Heart left ventricle (tissue), 16 donors: ENCODE data around the gene ADAMTSL5. TPM values are rescaled to one million over a fixed set of nuclear protein-coding genes. Genes with fewer than 3 reads are reported as not detected.
A peak's percentile ranks its signal among the peaks of the same experiment; 100 is the strongest.

Experiments
- ATAC-seq, 4 donors: fragments of 200-7000 bp; cut with Tn5 transposase; one replicate each; pipeline ENCODE4 v1.9.1; 2020 to 2022; ENCODE audit warnings: moderate library complexity in 4 of 4, mild to moderate bottlenecking in 3 of 4, moderate number of reproducible peaks in 1 of 4
- DNase-seq, 5 donors: peaks; one replicate each; pipeline ENCODE4 v3.0.0-alpha.2; 2020
- H3K27ac ChIP-seq, 12 donors: fragments of 200-600 bp; sonication (generic) in 4 of 12; one replicate each; pipeline versions ENCODE4 v1.5.0 to v1.8.0; 2016 to 2022; ENCODE audit warnings: mild to moderate bottlenecking in 2 of 12
- H3K27me3 ChIP-seq, 9 donors: fragments of 200-600 bp; sonication (generic) in 2 of 9; one replicate each; pipeline versions ENCODE4 v1.5.1 to v1.8.0; 2016 to 2022; ENCODE audit warnings: mild to moderate bottlenecking in 3 of 9
- H3K36me3 ChIP-seq, 9 donors: fragments of 200-600 bp; sonication (generic) in 2 of 9; one replicate each; pipeline versions ENCODE4 v1.5.0 to v1.8.0; 2018 to 2022; ENCODE audit warnings: mild to moderate bottlenecking in 2 of 9
- H3K4me1 ChIP-seq, 12 donors: fragments of 200-600 bp; sonication (generic) in 4 of 12; one replicate each; pipeline versions ENCODE4 v1.5.0 to v1.8.0; 2016 to 2022; ENCODE audit warnings: mild to moderate bottlenecking in 3 of 12
- H3K4me3 ChIP-seq, 12 donors: fragments of 200-600 bp; sonication (generic) in 4 of 12; one replicate each; pipeline versions ENCODE4 v1.5.0 to v1.8.0; 2017 to 2022; ENCODE audit warnings: mild to moderate bottlenecking in 9 of 12, moderate library complexity in 4 of 12
- H3K9me3 ChIP-seq, 12 donors: fragments of 200-600 bp; sonication (generic) in 4 of 12; one replicate each; pipeline versions ENCODE4 v1.5.0 to v1.8.0; 2016 to 2022; ENCODE audit warnings: mild to moderate bottlenecking in 1 of 12
- CTCF ChIP-seq, 12 donors: fragments of 200-600 bp; sonication (generic) in 4 of 12; IDR thresholded peaks; one replicate each; pipeline versions ENCODE4 v1.5.0 to v1.8.0; 2018 to 2022; ENCODE audit warnings: antibody characterized with exemption in 12 of 12, mild to moderate bottlenecking in 5 of 12
- POLR2A ChIP-seq, 2 donors: fragments of 450-650 bp; IDR thresholded peaks; one replicate each; pipeline ENCODE4 v1.6.1; 2017; ENCODE audit warnings: antibody characterized with exemption in 2 of 2, mild to moderate bottlenecking in 2 of 2, moderate library complexity in 2 of 2
- WGBS, 4 donors: extraction: QIAGEN DNeasy Blood & Tissue Kit in 2 of 4; methylation state at CpG; one replicate each; pipeline versions ENCODE4 v1.1.5 to v1.1.7; 2013 to 2018; 5-methylcytosine and 5-hydroxymethylcytosine counted together
- intact Hi-C, 10 donors: fragments of 100-400 bp; cut with DNase I; formaldehyde crosslinking; loops; one replicate each; pipeline versions ENCODE4 v1.11.1 to v1.14.2; 2022
- polyA plus RNA-seq, 2 donors: library from polyadenylated mRNA; stranded (reverse); fragments of 200-250 nt; gene quantifications; one replicate each; pipeline ENCODE4 v1.2.3, GENCODE V29; 2013
- total RNA-seq, 9 donors: library from RNA; depleted of rRNA in 2 of 9; stranded (reverse); fragments of >200 nt in 2 of 9; fragmentation: NEBNext Ultra II Directional in 3 of 9; extraction: Animal tissue kit (Norgen Biotek cat#: 25700) in 3 of 9; gene quantifications; one replicate each; pipeline versions ENCODE4 v1.1.0 to v1.2.4, GENCODE V29; 2016 to 2023
- donor health status: ischemic (EF 13 %, LVEDD 7.1; RV severe dilation, severe dysfunction).
- donor health status: healthy with polysubstance abuse.
- donor health status: DM: no; HTN: yes; CAD: no.
- donor health status: DM: no; HTN: no; CAD: no.
- donor health status: ischemic (EF 25% LVEDD 6.9; RV normal size, moderate dysfunction).
- donor health status: ischemic (EF 25% LVEDD 5.7; RV mildly dilated, moderate dysfunction).
- donor health status: healthy.
- donor health status: DM: yes; HTN: yes; CAD: no.
- donor health status: ischemic (EF 35%, LVEDD 5.7; RV mildly dilated, moderate dysfunction).
- donor health status: nonischemic (EF 11% LVEDD 7.7; RV severe dilation, severe dysfunction).
- donor health status: DM: yes; HTN: yes; CAD: no.
- donor health status: PGD.
- donor health status: ischemic (EF 29% LVEDD 5.4; RV normal size, mild dysfunction).
- donor health status: nonischemic (EF 23%, LVEDD 6.1; RV moderate dilation, normal function).

The ADAMTSL5 gene
- total and polyA plus RNA-seq, 11 donors: 20.8 to 53.6 (median 30.2) TPM

GRCh38 chr19:1523412-1524286, 10.8 kb upstream of the ADAMTSL5 start, which contains the start of gene PLK5:
PLK5 (plus strand) TSS chr19:1524077; CDS start chr19:1526997, 2,920 bp downstream.
- Histone ChIP-seq H3K27me3 (peaks cover 7 to 59% (median 32%) of the 10 kb centered on the region in 9 donors), H3K4me1 (peaks cover 0 to 20% (median 0%) of the 10 kb centered on the region in 12 donors), H3K36me3 (no peaks in the 10 kb centered on the region), H3K4me3 (peak within 1 kb of the TSS in 7 of 12 donors; percentile 3 to 51 (median 19)), H3K27ac (no peak within 1 kb of the TSS), H3K9me3 (no peaks in the 10 kb centered on the region)
- 9 to 19% (median 13%) methylated on average over 30 to 92 of the region's 92 CpGs for WGBS, 4 donors
- no peak for DNase-seq
- ATAC-seq: no peak
- TF ChIP-seq CTCF (IDR thresholded peaks at IDR 0.05): peak in 2 of 12 donors; percentile 10 to 19
- TF ChIP-seq POLR2A (IDR thresholded peaks at IDR 0.05): no peak
- intact Hi-C loops: loop anchor here in 2 of 10 donors (10.0 kb wide), 1 partner anchor 239 kb away; the partner anchor contains the start of gene EFNA2 (in 2 of the 2)

- Histone ChIP-seq H3K9me3 (no peaks in the 10 kb centered on the region), H3K27me3 (peaks cover 7 to 54% (median 32%) of the 10 kb centered on the region in 9 donors), H3K27ac (no peak overlapping the region), H3K4me3 (no peak overlapping the region), H3K4me1 (peaks cover 0 to 20% (median 0%) of the 10 kb centered on the region in 12 donors), H3K36me3 (no peaks in the 10 kb centered on the region)
- intact Hi-C loops: loop anchor here in 2 of 10 donors (10.0 kb wide), 1 partner anchor 238 kb away; the partner anchor contains the start of gene EFNA2 (in 2 of the 2)
- no peak for DNase-seq
- TF ChIP-seq POLR2A (IDR thresholded peaks at IDR 0.05): no peak
- no peak for TF ChIP-seq CTCF (IDR thresholded peaks at IDR 0.05)
- WGBS, 4 donors: 73 to 82% (median 80%) methylated on average over 7 to 18 of the region's 18 CpGs
- ATAC-seq: no peak
Measured at GRCh38 chr19:1522838-1523237, 10.0 kb upstream of the ADAMTSL5 start.

GRCh38 chr19:1522061-1522460, 9.2 kb upstream of the ADAMTSL5 start:
- H3K4me3 ChIP-seq: no peak overlapping the region
- H3K27me3 ChIP-seq: peaks cover 7 to 46% (median 31%) of the 10 kb centered on the region in 9 donors
- 53 to 66% (median 58%) methylated on average over 10 of the region's 10 CpGs for WGBS, 4 donors
- H3K4me1 ChIP-seq: peaks cover 0 to 20% (median 0%) of the 10 kb centered on the region in 12 donors
- no peaks in the 10 kb centered on the region for H3K9me3 ChIP-seq
- no peak for DNase-seq
- ATAC-seq: peak in 2 of 4 donors; percentile 10 to 20
- TF ChIP-seq POLR2A (IDR thresholded peaks at IDR 0.05): no peak
- no peak for TF ChIP-seq CTCF (IDR thresholded peaks at IDR 0.05)
- peak overlapping the region in 3 of 12 donors; percentile 4 to 68 (median 61) for H3K27ac ChIP-seq
- H3K36me3 ChIP-seq: no peaks in the 10 kb centered on the region
- intact Hi-C loops: loop anchor here in 2 of 10 donors (10.0 kb wide), 1 partner anchor 237 kb away; the partner anchor contains the start of gene EFNA2 (in 2 of the 2)

- intact Hi-C loops: loop anchor here in 2 of 10 donors (10.0 kb wide), 1 partner anchor 237 kb away; the partner anchor contains the start of gene EFNA2 (in 2 of the 2)
- Histone ChIP-seq H3K27ac (peak overlapping the region in 6 of 12 donors; percentile 4 to 68 (median 56)), H3K36me3 (no peaks in the 10 kb centered on the region), H3K27me3 (peaks cover 6 to 42% (median 29%) of the 10 kb centered on the region in 9 donors), H3K4me3 (no peak overlapping the region), H3K9me3 (no peaks in the 10 kb centered on the region), H3K4me1 (peaks cover 0 to 20% (median 0%) of the 10 kb centered on the region in 12 donors)
- DNase-seq (peak in 3 of 5 donors; percentile 45 to 63 (median 52)), ATAC-seq (peak; percentile 38 to 86 (median 50))
- TF ChIP-seq POLR2A (IDR thresholded peaks at IDR 0.05): no peak
- no peak for TF ChIP-seq CTCF (IDR thresholded peaks at IDR 0.05)
- WGBS, 4 donors: 22 to 35% (median 30%) methylated on average over 9 to 14 of the region's 14 CpGs
Measured at GRCh38 chr19:1521636-1522035, 8.8 kb upstream of the ADAMTSL5 start.
